Epithelial cell of esophagus (primary cell): ENCODE data around the gene PRAME.
"Not testable (repeated sequence)": the region's sequence is repeated elsewhere in the genome, so short reads cannot be mapped to it uniquely, and the experiment has no call there.

Experiments
- DNase-seq: peaks from one replicate; pipeline ENCODE4 v3.0.0; 2010; ENCODE audit warnings: low read depth
- H3K4me3 ChIP-seq: 2 replicates; pipeline ENCODE4 v1.5.1; 2011; ENCODE audit warnings: mild to moderate bottlenecking, low read length, control low read depth
- TF ChIP-seq, protein P1 (sequence below): IDR thresholded peaks from 2 replicates; pipeline ENCODE4 v1.5.1; 2011; ENCODE audit warnings: low read depth, mild to moderate bottlenecking, low read length, control low read depth, inconsistent platforms; ENCODE audit not compliant: insufficient read depth; ENCODE audit errors: missing control alignments

Gene PRAME

DNA sequence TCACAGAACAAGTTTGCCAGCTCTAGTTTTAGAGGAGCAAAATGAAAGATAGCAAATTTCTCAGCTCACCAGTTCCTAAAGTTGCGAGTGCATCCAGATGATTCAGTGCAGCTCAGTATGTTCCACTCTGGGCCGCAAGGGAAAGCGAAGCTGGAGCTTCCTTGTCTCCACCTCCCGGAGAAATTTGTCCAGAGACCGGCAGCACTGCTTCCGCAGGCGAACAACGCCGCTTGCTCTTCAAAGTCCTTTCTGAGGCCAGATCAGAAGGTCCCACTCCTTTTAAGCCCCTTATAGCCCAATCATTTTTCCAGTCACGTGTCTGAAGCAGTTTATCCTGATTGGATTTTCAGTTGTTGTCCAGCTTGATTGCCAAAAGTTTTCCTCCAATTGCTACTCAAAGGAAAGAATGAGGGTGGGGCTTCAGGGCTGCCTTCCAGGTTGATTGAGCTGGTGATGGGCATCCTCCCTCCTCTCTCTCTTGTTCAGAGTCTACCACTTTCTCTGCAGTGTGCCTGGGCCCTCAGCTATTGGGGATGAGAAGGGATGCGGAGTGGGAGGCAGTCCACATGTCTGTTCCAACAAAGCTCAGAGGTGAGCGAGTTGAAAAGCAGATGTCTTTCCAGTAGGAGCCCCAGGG lies 38.9 kb downstream of the PRAME start, which contains the start of gene ZNF280A:
Gene ZNF280A, minus strand, starts transcription at position 251 of the 637 bp plus-strand sequence. CDS start 4,640 bp downstream, outside the sequence.
- no peak for DNase-seq
- TF ChIP-seq, protein P1, sequence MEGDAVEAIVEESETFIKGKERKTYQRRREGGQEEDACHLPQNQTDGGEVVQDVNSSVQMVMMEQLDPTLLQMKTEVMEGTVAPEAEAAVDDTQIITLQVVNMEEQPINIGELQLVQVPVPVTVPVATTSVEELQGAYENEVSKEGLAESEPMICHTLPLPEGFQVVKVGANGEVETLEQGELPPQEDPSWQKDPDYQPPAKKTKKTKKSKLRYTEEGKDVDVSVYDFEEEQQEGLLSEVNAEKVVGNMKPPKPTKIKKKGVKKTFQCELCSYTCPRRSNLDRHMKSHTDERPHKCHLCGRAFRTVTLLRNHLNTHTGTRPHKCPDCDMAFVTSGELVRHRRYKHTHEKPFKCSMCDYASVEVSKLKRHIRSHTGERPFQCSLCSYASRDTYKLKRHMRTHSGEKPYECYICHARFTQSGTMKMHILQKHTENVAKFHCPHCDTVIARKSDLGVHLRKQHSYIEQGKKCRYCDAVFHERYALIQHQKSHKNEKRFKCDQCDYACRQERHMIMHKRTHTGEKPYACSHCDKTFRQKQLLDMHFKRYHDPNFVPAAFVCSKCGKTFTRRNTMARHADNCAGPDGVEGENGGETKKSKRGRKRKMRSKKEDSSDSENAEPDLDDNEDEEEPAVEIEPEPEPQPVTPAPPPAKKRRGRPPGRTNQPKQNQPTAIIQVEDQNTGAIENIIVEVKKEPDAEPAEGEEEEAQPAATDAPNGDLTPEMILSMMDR, result peak; percentile 5

GRCh38 chr22:22519591-22519990 lies 39.5 kb downstream of the PRAME start:
- TF ChIP-seq, protein P1, result no peak
- no peak overlapping the region for H3K4me3 ChIP-seq
- DNase-seq, result no peak

More for the DNA sequence above, 38.9 kb downstream of the PRAME start, which contains the start of gene ZNF280A:
- no peak within 1 kb of the TSS for H3K4me3 ChIP-seq

DNA sequence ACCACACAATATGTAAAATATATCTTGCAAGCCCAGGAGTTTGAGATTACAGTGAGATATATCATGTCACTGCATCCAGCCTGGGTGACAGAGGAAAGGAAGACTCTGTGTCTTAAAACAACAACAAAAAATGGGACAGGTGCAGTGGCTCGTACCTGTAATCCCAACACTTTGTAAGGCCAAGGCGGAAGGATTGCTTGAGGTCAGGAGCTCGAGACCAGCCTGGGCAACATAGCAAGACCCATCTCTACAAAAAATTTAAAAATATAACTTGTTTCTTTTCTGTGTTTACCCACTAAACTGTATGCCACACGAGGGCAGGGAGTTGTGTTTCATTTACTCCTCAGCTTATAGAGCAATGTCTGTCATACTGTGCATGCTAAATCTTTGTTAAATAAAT lies 42.1 kb downstream of the PRAME start:
- TF ChIP-seq, protein P1, result no peak
- H3K4me3 ChIP-seq, result no peak overlapping the region

GRCh38 chr22:22515890-22516289 lies 43.2 kb downstream of the PRAME start:
- DNase-seq, result no peak
- H3K4me3 ChIP-seq, result no peak overlapping the region
- TF ChIP-seq, protein P1, result no peak

More for the DNA sequence above, 42.1 kb downstream of the PRAME start:
- no peak for DNase-seq

DNA sequence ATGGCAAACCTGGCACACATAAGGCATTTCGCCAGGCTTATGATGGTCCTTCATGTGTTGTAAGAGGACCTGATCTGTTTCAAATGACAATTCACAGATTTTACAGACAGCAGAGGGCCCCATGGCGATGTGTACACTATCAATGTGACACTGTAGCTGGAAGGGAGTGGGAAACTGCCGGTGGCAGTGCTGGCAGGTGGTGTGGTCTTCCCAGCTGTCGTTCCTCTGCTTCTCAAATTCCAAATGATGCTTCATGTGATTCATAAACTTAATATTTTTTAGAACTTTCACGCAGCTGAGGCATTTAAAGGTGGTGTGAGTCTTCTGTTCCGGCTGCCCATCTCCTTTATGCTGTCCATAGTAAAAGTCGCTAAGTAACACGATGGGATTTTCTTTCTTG lies 44.6 kb downstream of the PRAME start:
- not testable (repeated sequence) for DNase-seq, H3K4me3 ChIP-seq

DNA sequence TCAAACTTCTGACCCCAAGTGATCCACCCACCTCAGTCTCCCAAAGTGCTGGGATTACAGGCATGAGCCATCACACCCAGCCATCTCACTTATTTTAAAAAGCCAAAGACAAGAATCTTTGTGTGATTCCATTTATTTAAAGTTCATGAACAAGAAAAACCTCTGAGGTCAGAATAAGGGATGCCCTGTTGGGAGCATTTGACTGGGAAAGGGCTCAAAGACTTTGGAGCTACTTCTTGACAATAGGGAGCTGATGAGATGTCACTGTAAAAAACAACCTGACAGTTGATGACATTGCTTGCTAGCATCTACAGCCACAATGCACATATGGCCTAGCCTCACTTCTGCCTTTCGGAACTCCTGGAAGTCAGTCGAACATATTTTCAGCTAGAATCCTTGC lies 45.4 kb downstream of the PRAME start:
- no peak overlapping the region for H3K4me3 ChIP-seq
- no peak for DNase-seq
- TF ChIP-seq, protein P1, result no peak

- TF ChIP-seq, protein P1, result no peak
- H3K4me3 ChIP-seq, result no peak overlapping the region
- DNase-seq, result no peak
Measured at GRCh38 chr22:22512951-22513350, 46.1 kb downstream of the PRAME start.

DNA sequence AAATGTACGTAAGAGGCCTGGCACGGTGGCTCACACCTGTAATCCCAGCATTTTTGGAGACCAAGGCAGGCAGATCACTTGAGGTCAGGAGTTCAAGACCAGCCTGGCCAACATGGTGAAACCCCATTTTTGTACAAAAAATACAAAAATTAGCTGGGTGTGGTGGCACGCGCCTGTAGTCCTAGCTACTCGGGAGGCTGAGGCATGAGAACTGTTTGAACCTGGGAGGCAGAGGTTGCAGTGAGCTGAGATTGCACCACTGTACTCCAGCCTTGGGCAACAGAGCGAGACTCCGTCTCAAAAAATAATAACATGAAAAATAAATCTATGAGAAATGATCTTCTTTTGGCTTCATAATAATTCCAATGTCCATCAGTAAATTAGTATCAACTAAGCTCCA lies 48.2 kb downstream of the PRAME start:
- H3K4me3 ChIP-seq, DNase-seq: not testable (repeated sequence)

DNA sequence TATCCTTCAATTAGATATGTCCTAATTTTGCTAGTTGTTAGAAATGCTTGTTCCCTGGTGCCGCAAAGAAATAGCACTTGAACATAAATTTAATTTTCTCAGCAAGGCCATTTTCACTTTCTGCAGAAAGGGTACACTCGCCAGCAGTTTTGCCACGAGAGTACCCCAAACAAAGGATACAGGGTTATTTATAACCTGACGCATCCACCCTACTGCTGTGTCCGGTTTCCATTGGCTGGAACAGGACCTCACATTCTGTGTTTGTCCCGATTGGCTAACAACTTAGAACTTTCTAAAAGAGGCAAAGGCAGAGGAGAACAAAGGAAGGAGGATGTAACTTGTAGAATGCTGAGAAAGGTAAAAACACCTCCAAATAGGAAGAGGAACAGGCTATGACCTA lies 49.2 kb downstream of the PRAME start:
- DNase-seq, H3K4me3 ChIP-seq: not testable (repeated sequence)
